Fibroblast of skin of right biceps (primary cell): Measurements from ENCODE around the gene ASB18.
A peak's percentile ranks its signal among the peaks of the same experiment; 100 is the strongest.

Source experiments
- DNase-seq: peaks from one replicate; pipeline ENCODE4 v3.0.0-alpha.2; 2013

ASB18 gene

DNA sequence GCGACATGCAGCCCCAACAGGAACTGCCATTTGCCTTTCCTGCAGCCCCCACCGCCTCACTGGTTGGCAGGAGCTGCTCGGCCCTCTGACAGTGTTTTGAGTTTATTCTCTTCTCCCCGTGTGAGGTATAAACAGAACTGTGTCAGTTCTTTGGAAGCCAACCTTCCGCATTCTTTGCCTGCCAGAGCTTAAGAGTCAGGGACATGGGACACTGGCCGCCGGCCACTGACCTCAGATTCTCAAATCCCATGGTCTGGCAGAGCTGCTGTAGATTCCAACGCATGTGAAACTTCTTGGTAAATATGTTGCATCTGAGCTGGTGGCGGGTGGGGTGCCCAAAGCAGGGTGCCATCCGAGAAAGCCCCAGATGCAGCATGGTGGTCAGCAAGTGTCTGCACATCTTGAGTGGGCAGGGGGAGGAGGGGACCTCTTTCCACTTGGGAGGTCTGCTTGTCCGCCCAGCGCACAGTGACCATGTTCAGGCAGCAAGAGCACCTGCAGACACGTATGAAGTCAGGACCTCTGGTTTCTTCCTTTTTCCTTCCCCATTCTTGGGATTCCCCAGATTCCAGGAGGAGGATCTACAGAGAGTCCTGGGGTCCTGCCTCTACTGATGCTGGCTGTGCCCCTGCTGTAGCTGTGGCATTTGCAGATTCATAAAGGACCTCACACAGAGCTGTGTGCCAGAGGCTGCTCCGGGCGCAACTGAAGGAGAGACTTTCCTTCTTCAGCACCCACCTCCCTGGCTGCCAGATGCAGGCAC lies 23.8 kb downstream of the ASB18 start:
- no peak for DNase-seq

DNA sequence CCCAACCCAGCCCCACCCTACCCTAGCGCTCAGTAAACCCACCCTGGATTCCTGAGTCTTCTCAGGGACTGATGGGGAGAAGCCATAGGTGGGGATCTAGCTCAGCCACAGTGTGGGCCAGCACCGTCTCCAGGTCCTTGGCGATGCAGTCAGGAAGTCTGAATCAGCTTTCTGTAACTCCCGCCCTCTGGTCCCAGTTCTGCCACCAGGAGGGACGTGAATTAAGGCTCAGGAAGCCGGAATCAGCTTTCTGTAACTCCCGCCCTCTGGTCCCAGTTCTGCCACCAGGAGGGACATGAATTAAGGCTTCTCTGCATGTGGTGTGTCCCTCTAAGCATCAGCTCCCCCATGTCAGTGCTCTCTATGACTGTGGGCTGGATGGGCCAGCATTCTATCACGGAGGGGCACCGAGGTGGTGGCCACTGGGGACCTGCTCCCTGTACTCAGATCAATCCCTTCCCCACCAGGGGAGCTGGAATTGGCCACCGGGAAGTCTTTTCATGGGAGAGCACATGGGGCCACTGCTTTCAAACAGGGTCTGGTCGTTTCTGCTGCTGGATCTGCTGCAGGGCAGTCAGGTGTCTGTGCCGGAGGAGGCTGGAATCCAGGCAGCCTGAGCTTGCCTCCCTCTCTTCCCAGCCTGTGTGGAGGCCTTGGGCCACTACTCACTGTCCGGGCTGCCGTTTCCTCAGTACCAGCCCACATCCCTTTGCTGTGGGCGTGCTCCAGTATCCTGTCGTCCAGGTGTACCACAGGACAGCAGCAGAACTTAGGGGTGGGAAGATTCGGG lies 24.7 kb downstream of the ASB18 start:
- no peak for DNase-seq

DNA sequence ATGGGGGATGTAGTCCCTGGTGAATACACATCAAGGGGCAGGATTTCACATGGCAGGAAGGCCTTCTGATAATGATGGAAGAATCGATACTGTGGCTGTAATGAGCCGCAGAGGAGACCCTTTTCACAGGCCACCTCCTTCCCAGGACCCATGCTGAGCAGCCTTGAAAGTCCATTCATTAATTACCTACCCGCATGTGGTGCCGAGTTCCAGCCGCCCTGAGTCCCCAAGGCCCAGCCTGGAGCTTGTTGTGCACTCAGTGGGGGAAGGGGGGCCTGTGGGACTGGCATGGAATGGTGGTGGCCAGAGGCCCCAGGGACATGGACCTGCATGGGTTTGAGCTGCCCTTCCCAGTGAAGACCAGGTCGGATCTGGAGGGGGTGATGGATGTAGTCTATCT lies 25.5 kb downstream of the ASB18 start:
- no peak for DNase-seq

DNA sequence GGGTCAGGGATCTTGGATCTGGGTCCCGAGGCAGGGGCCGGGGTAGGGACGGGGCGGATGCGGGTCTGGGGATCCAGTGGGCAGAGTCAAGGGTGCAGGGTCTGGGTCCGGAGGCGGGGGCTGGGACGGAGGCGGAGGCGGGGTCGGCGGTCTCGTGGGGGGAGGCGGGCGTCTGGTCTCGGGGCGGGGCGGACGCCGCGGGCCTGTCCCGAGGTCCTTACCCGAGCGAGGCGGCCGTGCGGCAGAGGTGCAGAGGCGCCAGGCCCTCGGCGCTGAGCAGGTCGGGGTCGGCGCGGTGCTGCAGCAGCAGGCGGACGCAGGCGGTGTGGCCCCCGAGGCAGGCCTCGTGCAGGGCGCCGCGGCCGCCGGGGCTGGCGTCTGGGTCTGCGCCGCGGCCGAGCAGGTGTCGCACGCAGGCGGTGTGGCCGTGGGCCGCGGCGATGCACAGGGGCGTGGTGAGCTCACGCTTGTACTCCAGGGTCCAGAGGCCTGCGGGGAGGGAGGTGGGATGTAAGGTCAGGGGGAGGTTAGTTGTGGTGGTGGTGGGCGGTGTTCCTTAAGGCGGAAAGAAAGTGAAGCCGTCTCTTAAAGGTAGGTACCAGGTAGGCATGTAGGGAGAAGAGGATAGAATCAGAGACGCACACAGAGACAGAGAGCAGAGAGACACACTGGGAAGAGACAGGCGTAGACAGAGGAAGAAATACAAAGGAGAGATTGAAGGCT lies 26.6 kb downstream of the ASB18 start:
- no peak for DNase-seq

DNA sequence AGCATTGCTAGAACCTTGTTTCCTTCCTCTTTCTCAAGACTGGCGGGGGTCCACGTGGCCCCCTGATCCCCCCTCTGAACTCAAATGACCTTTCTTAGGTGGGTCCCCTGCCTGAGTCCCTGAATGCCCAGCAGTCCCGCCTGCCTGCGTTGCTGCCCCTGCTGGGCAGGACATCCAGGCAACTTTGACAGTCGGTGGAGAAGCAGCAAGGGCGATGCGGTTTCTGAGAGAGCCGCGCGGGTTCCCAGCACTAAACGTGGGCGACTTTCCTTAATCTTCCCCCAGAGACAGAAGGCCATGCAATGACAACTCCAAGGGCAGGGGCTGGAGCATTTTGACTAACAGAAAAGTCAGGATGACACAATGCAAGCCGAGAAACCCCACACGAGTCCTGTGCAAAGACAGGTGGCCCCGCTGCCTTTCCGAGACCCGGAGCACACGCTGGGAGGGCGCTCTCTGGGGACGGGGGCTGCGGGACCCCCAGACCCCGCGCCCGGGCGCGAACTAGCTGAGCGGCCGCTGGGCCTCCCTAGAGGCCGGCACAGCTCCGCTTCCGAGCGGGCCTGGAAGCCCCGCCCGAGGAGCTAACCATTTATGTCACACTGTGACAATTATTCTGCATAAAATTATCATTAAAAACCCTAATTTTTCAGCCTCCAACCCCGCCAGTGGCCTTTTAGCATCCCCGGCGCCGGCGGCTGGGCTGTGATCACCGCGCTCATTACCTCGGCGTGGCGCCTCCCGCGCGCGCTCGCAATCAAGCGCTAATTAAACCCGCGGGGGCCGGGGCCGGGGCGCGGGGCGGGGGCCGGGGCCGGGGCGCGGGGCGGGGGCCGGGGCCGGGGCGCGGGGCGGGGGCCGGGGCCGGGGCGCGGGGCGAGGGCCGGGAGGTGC lies 27.4 kb downstream of the ASB18 start:
- no peak for DNase-seq

DNA sequence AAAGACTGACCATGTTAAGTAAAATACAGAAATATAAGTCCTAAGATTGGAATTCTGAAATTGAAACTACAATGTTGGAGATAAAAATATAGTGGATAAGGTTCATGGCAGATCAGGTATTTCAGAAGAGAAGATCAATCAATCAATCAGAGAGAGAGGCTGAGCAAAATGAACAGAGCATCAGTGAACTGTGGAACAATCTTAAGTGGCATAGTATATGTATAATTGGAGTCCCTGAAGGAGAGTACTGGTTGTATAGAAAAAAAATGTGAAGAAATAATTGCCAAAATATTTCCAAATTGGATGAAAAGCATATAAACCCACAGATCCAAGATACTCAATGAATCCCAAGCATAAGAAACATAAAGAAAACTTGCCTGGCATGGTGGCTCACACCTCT lies 35.0 kb downstream of the ASB18 start:
- DNase-seq = no peak

DNA sequence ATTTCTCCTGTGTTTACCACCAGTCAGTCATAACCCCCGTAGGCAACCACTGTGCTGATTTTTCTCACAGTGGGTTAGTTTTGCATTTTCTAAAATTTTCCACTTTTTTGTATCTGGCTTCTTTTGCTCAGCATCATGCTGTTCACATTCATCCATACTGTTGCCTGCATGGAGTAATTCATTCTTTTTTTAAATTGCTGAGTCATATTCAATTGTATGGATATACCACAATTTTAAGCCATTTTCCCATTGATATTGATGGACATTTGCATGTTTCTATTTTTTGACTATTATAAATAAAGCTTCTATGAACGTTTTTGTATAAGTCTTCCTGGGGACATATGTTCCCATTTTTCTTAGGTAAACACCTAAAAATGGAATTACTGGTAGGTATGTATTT lies 40.5 kb downstream of the ASB18 start:
- no peak for DNase-seq

DNA sequence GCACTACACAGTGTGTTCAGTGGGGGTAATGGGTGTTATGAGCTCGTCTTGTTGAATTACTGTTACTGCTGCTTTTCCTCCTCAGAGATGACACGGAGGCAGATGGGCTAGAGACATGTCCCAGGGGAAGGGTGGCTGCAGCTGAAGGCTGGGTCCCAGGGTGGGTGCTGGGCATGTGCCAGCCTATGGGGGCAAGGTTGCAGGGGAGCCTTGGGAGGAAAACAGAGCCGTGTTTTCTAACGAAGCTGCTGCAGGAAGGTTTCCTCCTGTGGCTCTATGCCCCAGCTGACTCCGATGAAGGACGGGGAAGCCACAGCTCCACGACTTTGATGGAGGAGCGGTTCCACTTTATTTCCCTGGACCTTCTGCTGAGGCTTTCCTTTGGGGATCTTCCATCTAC lies 42.4 kb downstream of the ASB18 start:
- DNase-seq = no peak

DNA sequence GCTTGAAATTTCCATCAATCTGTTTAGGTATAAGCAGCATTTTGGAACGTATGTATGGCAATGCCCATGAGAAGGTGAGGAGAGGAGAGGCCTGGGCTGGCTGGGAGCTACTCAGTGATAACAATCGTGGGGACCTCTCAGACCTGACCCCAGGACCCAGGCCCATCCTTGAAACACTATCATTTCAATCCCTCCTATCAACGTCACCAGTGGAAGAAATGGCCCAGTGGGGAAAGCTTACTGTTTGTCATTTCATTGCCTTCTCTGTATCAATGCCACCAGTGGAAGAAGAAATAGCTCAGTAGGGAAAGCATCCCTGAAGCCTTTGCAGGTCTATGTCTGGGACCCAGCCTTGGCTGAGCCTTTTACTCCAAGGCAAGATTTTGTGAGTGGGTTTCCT lies 44.8 kb downstream of the ASB18 start:
- DNase-seq = no peak

DNA sequence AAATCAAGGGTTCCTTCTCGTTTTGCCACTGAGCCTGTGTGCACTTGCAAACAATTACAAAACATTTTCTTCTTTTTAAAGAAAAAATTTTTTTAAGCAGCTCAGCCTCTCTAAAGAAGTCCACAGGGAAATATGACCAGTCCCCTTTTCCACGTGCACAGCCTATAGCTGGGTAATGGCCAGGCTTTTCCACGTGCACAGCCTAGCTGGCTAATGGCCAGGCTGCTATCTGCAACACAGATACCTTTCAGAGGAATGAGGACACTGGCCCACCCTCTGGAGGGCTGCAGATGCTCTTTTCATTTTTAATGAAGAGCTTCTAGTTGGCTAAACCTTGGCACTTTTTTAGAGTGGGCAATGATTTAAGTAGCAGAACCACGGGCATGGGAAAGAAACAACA lies 46.3 kb downstream of the ASB18 start:
- DNase-seq = no peak

DNA sequence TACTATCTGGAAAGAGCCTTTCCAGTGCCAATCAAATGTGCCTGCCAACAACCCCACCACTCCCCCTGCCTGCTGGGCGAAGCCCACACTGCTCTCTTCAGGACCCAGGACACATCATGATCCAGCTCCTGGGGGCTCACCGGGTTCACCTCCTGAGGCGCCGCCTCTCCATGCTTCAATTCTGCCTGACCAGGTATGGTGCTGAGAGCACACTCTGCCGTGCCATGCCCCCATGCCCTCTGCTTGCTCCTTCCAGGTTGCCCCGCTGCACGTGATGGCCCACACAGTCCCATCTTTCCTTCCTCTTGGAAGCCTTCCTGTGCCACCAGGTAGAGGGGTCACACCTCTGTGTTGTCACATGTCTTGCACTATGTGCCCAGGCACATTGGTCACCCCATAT lies 47.5 kb downstream of the ASB18 start:
- no peak for DNase-seq

DNA sequence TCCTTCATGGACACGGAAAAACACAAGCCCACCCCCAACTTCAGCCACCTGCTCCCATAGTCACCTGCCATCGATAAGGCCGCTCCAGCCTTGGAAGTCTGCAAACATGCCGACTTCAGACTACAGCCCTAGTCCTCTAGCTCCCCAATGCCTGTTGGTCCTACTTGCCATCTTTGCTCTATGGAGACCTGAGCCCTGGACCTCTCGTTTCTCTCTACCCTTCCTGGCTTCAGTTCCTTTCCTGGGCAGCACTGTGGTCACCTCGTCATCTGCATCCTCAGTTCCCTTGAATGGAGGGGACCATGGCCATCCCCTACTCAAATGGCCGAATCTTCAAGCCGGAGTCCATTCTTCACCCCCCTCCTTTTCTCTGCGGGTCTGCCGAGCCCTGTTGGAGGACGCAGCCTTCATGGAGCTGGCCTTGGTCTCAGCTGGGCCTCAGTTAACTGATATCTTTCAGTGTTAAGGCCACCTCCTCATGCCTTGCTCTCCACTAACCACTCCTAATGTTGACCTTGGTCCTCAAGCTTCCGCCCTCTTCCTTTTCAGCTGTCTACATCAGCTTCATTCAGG lies 48.4 kb downstream of the ASB18 start:
- no peak for DNase-seq

DNA sequence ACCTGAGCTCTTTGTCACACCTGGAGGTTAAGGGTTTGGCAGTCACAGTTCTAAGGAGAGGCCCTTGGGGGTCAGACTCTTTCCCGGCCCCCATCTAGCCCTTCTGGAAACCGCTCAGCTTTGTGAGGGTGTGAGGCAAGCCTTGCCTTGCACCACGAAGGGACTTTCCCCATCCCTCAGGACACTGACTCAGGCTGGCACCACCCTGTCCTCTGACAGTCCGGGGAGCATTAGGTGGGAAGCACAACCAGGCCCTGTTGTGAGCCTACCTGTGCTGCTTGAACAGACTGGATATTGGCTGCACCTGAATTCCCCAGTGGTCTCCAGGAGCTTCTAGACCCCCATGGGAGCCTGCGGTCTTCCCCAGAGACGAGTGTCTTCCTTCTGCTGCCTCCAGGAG lies 49.0 kb downstream of the ASB18 start:
- no peak for DNase-seq

DNA sequence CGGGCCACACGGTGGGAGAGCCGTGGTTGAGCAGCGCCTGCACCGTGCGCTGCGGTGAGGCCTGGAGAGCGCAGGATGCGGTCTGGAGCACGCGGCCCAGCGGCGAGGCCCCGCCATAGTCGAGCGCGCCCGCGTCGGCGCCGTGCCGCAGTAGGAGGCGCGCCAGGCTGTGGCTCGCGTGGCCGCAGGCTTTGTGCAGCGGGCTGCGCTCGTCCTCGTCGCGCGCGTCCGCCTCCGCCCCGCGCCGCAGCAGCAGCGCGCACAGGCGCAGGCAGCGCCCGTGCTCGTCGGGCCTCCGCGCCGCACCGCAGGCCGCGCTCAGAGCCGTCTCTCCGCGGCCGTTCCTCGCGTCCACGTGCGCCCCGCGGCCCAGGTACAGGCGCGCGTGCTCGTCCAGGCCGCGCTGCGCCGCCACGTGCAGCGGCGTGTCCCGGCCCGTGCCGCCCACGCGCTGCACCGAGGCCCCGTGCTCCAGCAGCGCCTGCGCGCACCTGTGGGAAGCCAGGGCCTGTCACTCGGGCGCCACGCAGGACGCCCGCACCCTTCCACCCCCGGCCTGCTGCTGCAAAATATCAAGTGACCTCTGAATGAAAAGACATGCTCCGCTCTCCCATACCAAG lies 49.7 kb downstream of the ASB18 start:
- no peak for DNase-seq

DNA sequence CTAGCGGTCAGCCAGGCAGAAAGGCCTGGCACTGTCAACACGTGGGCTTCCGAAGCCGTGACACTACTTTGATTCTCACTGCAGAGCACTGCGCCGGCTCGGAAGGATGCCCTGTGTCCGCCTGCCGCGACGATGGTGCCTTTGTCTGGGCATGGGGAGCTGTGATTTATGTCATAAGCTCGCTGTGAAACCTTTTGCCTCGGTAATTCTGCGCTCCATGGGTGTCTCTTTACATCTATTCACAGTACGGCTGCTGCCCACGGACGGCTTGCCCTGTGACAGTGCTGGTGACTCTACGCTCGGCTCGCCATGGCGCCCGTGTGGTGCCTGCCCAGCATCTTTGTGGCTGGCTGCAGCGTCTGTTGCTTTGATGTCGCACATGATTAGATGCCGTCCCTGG lies 52.9 kb downstream of the ASB18 start:
- no peak for DNase-seq

DNA sequence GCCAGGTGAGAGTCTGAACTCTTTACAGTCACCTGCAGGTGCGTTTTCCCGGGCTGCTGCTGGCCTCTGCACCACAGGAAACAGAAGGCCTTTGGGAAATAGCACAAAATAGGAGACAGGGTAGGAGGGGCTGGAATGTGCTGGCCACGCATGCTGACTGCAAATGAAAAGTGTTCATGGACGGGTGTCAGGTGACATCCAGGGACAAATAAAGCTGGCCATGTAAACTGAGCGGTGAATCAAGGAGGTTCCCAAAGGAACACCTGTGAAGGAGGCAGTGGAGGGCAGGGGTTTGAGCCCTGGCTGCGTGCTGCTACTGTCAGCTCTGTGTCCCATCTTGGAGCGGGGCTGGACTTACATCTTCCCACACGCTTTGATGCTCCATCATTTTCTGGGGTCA lies 53.7 kb downstream of the ASB18 start:
- DNase-seq = no peak

DNA sequence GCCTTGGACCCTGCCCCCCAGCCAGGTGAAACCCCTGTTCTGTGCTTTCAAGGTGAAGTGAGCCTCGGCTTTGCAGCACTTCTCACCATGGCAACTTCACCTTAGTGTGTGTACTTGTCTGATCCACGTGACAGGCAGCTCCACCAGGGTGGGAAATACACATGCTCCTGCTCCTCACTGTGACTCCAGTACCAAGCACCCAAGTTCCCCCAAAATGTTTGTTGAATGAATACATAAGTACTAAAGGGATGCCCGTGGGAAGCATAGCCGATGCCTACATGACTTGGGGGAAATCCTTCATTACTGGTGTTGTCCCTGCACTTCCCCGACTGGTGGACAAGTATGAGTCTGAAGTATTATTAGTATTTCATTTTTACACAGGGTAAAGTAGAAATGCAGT lies 54.2 kb downstream of the ASB18 start:
- no peak for DNase-seq

DNA sequence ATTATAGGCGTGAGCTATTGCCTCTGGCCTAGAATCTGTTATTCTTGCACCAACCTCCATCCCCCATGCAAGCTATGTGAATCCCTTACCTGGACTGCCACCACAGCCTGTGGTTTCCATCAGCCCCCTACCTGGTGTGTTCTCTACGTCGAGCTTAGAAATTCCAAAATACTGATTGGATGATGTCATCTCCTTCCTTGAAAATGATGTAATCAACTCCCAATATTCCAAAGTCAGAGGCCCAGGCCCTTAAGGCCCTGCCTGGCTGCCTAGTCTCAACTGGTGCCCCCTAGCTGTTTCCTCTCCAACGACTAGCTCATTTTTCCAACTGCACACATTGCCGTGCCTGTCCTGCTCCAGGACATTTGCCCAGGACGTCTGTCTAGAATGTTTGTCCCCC lies 54.7 kb downstream of the ASB18 start:
- DNase-seq = peak; percentile 28

DNA sequence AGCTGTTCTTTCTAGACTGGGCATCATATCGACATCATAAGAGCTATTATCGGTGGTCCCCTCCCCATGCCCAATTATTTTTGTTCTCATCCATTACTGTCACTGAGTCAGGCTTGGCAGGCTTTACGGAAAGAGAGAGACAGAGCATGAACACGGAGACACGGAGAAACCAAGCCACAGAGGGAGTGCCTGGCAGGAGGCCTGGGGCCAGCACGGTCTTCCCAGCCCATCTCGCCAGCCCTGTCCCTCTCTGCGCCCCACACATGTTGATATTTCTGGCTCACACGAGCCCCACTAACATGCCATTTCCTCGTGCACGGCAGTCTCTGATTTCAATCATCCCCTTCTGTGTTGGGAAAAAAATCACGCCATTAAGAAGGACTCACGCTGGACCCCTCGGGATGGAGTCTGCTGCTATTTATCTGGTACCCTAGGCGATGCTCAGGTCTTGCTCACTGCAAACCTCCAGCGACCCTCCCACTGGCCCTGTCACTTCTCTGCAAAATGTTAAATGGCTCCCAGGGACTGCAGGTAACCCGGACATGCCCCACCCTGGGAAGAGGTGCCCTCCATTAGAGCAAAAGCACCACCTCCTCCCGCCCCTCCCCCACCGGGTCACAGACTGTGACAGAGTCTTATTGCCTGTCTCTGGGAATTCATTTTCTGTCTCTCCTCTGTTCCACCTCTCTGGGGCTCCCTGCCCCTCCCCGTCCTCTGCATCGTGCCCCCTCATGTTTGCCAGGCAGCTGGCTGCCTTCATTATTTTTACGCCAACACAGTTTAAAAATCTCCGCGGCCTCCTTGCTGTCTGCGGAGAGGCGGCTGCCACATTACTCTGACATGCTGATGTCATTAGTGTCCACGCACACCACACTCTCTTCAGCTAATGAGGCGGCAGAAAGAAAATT lies 55.9 kb downstream of the ASB18 start:
- no peak for DNase-seq

DNA sequence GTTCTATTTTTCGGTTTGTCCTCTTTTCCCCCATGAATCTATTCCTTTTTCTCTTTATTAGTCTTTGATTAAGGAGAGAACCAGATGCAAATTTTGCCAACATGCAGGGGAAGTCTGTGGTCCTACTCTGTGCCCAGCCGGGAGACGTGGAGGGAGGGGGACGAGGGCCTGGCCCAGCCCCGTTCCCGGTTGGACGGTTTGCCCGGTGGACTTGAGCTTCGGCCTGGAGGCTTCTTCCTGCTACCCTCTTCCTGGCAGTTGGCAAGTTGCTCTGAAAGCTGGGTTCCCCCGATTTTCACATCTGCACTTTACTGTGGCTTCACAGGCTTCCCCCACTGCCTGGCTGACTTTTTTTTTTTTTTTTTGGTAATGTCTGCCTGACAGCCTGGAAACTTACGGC lies 56.7 kb downstream of the ASB18 start:
- DNase-seq = no peak
